B cell (primary cell): ENCODE results near the gene RIMBP2.

Experiments
- CTCF ChIP-seq: fragments of 200-600 bp; IDR thresholded peaks from one replicate; pipeline ENCODE4 v1.8.0; 2022; ENCODE audit warnings: antibody characterized with exemption, mild to moderate bottlenecking
- EZH2 ChIP-seq: IDR thresholded peaks from 2 replicates; pipeline ENCODE4 v1.6.1; 2012; ENCODE audit warnings: borderline replicate concordance, low read depth, mild to moderate bottlenecking, moderate library complexity, low read length; ENCODE audit not compliant: insufficient read depth, poor library complexity, severe bottlenecking

- TF ChIP-seq CTCF = no peak
- TF ChIP-seq EZH2 = no peak
Observed at GRCh38 chr12:130576371-130576816, 139.7 kb downstream of the RIMBP2 start.
